Measurements from ENCODE around the gene TBXAS1. TPM values are rescaled to one million over a fixed set of nuclear protein-coding genes. Genes with fewer than 3 reads are reported as not detected.

The TBXAS1 gene
- total and polyA plus RNA-seq, 5 experiments from 2014 or later: 0.41 to 2.7 (median 1.1) TPM

DNA sequence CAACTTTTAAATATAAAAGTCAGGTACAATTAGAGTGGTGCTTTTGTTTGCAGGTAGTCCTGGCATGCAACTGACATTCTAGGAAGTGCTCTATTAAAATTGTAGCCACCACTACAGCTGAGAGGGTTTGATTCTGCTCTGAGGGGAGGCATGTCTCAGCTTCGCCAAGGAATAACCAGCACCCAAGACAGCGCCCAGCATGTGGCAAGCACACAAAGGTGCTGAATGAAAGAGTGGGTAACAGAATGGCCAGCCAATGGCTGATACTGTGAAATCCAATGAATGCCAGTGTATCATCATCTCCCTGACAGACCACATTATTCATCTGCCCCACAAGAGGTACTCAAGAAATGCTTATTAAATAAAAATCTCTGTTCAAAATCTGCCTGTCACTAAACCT lies 226.8 kb downstream of the TBXAS1 start:
- DNase-seq: no peak
- ATAC-seq: no peak
- H3K27me3 Mint-ChIP-seq: no peaks in the 10 kb centered on the region
- POLR2A ChIA-PET: no interaction called here
- peaks cover 24 to 82% (median 68%) of the 10 kb centered on the region in 4 donors for H3K4me1 Mint-ChIP-seq
- H3K4me3 Mint-ChIP-seq: no peak overlapping the region
- no peaks in the 10 kb centered on the region for H3K9me3 Mint-ChIP-seq
- H3K36me3 Mint-ChIP-seq: peaks cover 0 to 52% (median 24%) of the 10 kb centered on the region in 3 donors
- peak overlapping the region in 4 of 10 donors; percentile 3 to 65 (median 28) for H3K27ac Mint-ChIP-seq

DNA sequence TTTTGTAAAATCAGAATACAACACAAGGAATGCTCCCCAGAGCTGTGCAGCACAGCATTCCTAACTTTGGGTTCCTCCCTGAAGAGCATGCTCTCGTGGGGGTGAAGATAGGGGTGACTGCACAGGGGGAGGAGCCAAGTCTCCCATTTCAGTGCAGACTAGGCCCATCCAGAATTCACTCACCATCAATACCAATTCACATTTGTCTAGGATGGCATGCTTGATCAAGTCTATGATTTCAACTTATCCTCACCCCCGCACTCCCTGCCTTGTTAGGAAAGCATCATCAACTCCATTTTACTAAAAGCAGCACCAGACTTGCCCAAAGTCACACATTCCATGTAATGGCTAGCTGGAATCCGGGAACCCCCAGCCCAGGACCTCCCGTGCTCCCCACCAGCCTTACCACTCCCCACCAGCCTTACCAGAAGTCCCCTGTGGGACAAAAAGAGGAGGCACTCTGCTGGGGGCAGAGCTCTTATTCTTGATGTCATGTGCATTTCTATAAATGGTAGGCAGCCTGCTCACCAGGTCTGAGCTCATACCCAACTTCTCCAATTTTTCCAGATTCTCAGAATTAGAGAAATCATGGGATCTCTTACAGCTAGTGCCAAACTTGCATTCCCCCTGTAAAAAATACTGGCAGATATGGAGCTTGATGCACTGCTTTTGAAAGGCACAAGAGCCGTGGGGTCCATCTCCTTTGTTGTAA lies 227.5 kb downstream of the TBXAS1 start:
- peak overlapping the region in 3 of 10 donors; percentile 9 to 54 (median 40) for H3K27ac Mint-ChIP-seq
- H3K9me3 Mint-ChIP-seq: no peaks in the 10 kb centered on the region
- no peak overlapping the region for H3K4me3 Mint-ChIP-seq
- POLR2A ChIA-PET: no interaction called here
- peaks cover 32 to 89% (median 75%) of the 10 kb centered on the region in 4 donors for H3K4me1 Mint-ChIP-seq
- H3K27me3 Mint-ChIP-seq: no peaks in the 10 kb centered on the region
- DNase-seq (no peak), ATAC-seq (no peak)
- peaks cover 0 to 48% (median 21%) of the 10 kb centered on the region in 3 donors for H3K36me3 Mint-ChIP-seq

DNA sequence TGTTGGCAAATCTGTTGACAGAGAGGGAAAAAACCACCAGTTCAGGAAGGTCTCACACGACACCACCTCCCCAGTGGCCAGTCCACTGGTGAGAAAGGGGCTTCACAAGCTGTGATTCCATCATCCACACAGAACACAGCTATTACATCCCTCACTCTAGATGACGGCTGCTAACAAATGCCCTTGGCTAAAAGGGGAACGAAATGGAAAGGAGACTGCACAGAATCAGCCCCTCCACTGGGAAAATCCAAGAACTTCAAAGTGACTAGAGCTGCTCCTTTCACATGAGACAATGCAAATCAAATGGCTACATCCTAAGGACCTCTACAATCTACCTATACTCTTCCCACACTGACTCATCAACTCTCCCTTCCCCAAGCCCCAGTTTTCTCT lies 228.1 kb downstream of the TBXAS1 start:
- DNase-seq (no peak), ATAC-seq (no peak)
- Mint-ChIP-seq H3K27ac (peak overlapping the region in 3 of 10 donors; percentile 15 to 31 (median 22)), H3K4me1 (peaks cover 34 to 92% (median 79%) of the 10 kb centered on the region in 4 donors), H3K27me3 (no peaks in the 10 kb centered on the region), H3K36me3 (peaks cover 0 to 43% (median 18%) of the 10 kb centered on the region in 3 donors), H3K4me3 (no peak overlapping the region), H3K9me3 (no peaks in the 10 kb centered on the region)
- POLR2A ChIA-PET: no interaction called here

DNA sequence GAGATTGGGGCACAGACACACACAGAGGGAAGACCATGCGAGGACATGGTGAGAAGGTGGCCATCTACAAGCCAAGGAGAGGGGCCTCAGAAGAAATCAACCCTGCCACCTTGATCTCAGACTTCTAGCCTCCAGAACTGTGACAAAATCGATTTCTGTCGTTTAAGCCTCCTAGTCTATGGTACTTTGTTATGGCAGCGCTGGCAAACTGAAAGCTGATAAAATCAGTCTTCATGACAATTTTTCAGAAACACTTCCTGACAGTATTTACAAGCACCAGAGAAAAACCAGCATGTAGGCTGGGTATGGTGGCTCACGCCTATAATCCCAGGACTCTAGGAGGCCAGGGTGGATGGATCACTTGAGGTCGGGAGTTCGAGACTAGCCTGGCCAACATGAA lies 229.5 kb downstream of the TBXAS1 start:
- H3K9me3 Mint-ChIP-seq: no peaks in the 10 kb centered on the region
- peaks cover 35 to 86% (median 78%) of the 10 kb centered on the region in 4 donors for H3K4me1 Mint-ChIP-seq
- no peaks in the 10 kb centered on the region for H3K27me3 Mint-ChIP-seq
- DNase-seq (no peak), ATAC-seq (no peak)
- peaks cover 0 to 31% (median 15%) of the 10 kb centered on the region in 3 donors for H3K36me3 Mint-ChIP-seq
- peak overlapping the region in 8 of 10 donors; percentile 27 to 93 (median 50) for H3K4me3 Mint-ChIP-seq
- H3K27ac Mint-ChIP-seq: peak overlapping the region in 9 of 10 donors; percentile 39 to 88 (median 68)
- POLR2A ChIA-PET: no interaction called here

DNA sequence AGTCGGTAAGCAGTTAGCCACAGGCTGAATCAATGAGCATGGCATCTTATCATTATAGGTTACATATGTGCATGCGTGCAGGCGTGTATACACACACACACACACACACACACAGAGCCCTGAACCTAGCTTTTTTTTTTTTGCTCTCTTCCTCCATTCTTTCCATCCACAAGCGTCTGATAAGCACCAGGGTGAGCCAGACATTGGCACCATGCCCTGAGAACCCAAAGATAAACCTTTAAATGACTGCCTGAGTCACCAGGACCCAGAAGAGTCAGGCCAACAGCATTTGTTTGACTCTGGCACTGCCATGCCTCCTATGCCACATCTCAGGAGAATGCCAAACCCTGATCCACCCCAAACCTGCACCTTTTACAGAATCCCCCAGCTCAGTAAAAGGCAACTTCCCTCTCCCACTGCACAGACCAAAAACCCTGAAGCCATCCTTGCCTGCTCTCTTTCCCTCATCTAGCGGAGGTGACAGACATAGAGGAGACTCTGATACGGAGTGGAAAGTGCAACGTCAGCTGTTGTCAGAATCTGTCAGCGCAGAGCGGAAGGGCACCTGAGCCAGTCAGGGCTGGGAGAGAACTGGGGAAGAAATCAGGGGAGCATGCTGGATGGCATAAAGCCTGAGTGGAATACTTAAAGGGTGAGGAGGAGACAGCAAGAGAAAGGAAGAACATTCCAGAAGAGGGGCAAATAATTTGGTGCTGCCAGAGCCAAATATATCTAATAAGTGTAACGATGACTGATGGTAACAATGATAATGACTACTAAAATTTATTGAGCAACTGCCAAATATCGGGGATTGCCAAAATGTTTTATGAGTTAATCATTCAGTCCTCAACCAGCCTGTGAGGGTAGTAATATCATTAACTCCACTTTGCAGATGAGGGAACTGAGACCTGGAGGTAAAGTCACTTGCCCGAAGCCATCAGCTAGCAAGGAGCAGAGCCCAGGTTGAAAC lies 230.5 kb downstream of the TBXAS1 start:
- DNase-seq (no peak), ATAC-seq (no peak)
- no peaks in the 10 kb centered on the region for H3K27me3 Mint-ChIP-seq
- peaks cover 33 to 81% (median 70%) of the 10 kb centered on the region in 4 donors for H3K4me1 Mint-ChIP-seq
- H3K36me3 Mint-ChIP-seq: peaks cover 0 to 21% (median 10%) of the 10 kb centered on the region in 3 donors
- POLR2A ChIA-PET: interaction anchor here (1.0 kb wide), 1 partner anchor 245 kb away, joined by 3 read pairs; no protein-coding TSS in a partner anchor
- H3K4me3 Mint-ChIP-seq: peak overlapping the region; percentile 14 to 96 (median 92)
- H3K27ac Mint-ChIP-seq: peak overlapping the region; percentile 39 to 91 (median 81)
- no peaks in the 10 kb centered on the region for H3K9me3 Mint-ChIP-seq

DNA sequence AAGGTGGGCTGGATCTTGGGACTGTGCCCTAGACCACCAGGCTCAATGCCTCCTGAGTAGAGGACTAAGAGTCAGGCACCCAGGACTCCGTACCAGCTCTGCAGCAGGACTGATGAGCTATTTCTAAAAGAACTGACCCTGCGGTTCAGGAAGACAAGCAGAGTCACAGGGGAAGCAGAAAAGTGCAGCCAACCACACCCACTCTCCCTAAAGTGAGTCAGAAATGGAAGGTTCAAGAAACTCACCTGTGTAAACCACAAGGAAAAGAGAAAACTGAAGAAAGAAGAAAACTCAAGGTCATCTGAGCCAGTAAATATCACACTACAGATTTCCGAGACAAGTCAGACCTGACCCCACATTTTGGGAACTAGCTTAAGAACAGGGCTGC lies 231.2 kb downstream of the TBXAS1 start:
- H3K4me3 Mint-ChIP-seq: peak overlapping the region; percentile 88 to 97 (median 95)
- POLR2A ChIA-PET: interaction anchor here (1.0 kb wide), 1 partner anchor 245 kb away, joined by 3 read pairs; no protein-coding TSS in a partner anchor
- H3K36me3 Mint-ChIP-seq: peaks cover 0 to 16% (median 6%) of the 10 kb centered on the region in 3 donors
- no peak for DNase-seq
- H3K27me3 Mint-ChIP-seq: no peaks in the 10 kb centered on the region
- no peaks in the 10 kb centered on the region for H3K9me3 Mint-ChIP-seq
- peak overlapping the region in 9 of 10 donors; percentile 22 to 97 (median 88) for H3K27ac Mint-ChIP-seq
- peaks cover 33 to 75% (median 64%) of the 10 kb centered on the region in 4 donors for H3K4me1 Mint-ChIP-seq
- no peak for ATAC-seq

DNA sequence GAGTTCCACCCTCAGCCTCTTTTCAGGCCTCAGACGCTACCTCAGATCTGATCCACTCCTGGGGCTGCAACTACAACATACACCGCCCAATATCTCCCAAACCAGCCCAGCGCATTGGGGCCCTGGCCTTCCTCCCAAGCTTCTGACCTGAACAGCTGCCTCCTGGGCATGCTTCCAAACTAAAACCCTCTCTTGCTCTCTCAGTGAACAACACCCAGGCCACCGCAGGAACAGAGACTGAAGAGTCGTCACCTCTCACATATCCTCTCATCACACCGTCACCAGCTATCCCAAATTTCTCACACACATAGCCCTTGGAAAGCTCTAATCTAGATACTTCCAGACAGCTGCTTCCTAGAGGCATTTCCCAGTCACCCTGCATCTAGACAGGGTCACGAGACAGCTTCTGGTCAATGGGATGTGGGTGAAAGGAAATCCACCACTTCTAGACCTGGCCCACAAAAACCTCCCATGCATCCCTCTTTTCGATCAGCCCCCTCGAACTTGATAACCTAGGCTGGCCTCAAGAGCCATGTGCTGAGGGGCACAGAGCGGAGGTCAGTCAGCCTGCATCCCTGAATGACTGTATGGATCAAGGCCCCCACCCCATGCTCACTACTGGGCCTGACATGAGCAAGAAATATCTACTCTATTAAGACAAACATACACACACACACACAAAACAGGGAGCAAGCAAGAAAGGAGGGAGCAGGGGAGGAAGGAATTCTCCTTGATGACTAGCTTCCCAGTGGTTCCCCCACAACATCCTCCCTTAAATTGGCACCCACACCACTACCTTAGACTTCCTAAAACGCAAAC lies 231.9 kb downstream of the TBXAS1 start:
- ATAC-seq (no peak), DNase-seq (no peak)
- Mint-ChIP-seq H3K9me3 (peaks cover 0 to 6% (median under 1%) of the 10 kb centered on the region in 9 donors), H3K27ac (peak overlapping the region; percentile 39 to 97 (median 92)), H3K4me3 (peak overlapping the region; percentile 88 to 97 (median 95)), H3K36me3 (peaks cover 1 to 12% (median 8%) of the 10 kb centered on the region in 3 donors), H3K4me1 (peaks cover 31 to 68% (median 60%) of the 10 kb centered on the region in 4 donors), H3K27me3 (no peaks in the 10 kb centered on the region)
- POLR2A ChIA-PET: interaction anchor here (0.7 kb wide), 2 partner anchors 38 to 1677 kb away, joined by 3 to 5 read pairs; partner anchors contain the start of gene SSBP1

DNA sequence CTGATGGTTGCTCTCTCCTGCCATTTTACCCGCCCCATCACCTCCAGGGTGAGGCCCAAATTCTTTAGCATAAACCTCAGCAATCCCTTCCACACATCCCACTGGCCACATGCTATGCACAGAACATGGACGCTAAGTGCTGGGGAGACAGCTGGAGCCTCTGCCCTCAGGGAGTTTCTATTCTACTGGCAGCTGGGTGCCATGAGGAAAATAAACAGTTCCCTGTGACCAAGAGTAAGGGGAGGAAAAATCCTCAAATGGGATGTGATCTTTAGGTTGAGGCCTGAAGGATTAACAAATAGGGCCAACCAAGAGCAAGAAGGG lies 232.5 kb downstream of the TBXAS1 start:
- Mint-ChIP-seq H3K36me3 (peaks cover 6 to 10% (median 7%) of the 10 kb centered on the region in 3 donors), H3K27ac (peak overlapping the region; percentile 39 to 97 (median 94)), H3K4me1 (peaks cover 30 to 62% (median 56%) of the 10 kb centered on the region in 4 donors), H3K9me3 (peaks cover under 1 to 11% (median 6%) of the 10 kb centered on the region in 9 donors), H3K27me3 (no peaks in the 10 kb centered on the region), H3K4me3 (peak overlapping the region; percentile 88 to 97 (median 95))
- POLR2A ChIA-PET: interaction anchor here (0.7 to 2.1 kb wide), 4 partner anchors 38 to 1676 kb away, joined by 3 to 18 read pairs (median 4); partner anchors contain the start of genes KDM7A and SSBP1
- no peak for DNase-seq
- ATAC-seq: no peak

DNA sequence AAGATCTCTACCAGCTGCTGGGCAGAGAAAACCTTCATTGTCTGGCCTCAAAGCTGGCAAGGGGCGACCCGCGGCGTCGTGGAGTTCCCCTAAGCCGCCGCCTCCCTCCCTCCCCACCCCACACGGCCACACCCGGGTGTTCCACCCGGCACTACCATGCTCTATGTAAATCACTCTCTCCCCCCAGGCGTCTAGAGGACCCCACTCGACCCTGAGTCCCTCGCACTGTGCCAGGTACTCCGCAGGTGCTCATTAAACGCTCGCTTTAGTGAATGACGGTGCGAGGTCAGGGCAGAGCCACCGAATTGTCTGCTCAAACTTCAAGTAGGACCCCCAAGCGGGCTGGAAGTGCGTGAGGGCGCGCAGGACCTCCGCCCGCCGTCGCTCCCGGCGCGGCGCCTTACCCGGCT lies 233.1 kb downstream of the TBXAS1 start:
- Mint-ChIP-seq H3K27me3 (no peaks in the 10 kb centered on the region), H3K9me3 (peaks cover 5 to 17% (median 12%) of the 10 kb centered on the region in 9 donors), H3K36me3 (peaks cover 4 to 13% (median 11%) of the 10 kb centered on the region in 3 donors), H3K4me3 (peak overlapping the region; percentile 88 to 97 (median 95)), H3K27ac (peak overlapping the region; percentile 39 to 97 (median 96)), H3K4me1 (peaks cover 28 to 56% (median 51%) of the 10 kb centered on the region in 4 donors)
- POLR2A ChIA-PET: interaction anchor here (0.7 to 2.1 kb wide), 6 partner anchors 11 to 702 kb away, joined by 3 to 18 read pairs (median 4); partner anchors contain the start of genes KDM7A and LUC7L2
- ATAC-seq: peak; percentile 66 to 70
- peak in 8 of 10 donors; percentile 26 to 75 (median 54) for DNase-seq

DNA sequence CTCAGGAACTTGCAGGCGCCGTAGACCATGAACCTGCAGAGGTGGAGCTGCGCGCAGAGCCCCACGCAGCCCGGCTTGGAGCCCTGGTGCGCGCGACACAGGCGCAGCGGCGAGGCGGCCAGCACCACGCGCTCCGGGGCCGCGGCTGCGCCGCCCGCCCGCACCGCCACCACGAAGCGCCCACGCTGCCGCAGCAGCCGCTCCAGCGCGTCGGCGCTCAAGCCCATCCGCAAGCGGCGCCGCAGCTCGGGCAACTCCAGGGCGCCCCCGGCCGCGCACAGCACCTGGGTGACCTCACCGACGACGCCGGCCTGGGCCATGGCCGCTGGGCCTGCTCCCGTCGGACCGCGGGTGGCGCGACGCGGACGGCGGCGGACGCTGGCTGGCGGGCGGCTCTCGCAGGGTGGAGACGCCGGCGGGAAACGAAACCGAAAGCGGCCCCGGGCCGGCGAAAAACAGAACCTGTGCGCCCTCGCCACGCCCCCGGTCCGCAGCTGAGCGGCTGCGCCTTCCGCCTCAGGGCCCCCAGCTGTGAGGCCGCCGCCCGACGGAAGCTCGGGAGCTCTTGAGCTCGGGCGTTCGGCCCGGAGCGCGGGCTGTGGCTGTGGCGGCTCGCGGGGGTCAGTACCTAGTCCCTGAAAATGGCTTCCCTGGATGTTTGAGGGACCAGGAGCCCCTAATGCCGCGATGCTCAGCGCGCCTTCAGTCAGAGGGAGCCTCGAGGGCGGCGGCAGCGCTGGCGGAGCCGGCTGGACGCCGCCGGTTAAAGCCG lies 233.7 kb downstream of the TBXAS1 start, which contains the start of gene PARP12:
Gene PARP12, minus strand, starts transcription at position 424 of the 772 bp plus-strand sequence. Its CDS starts 104 bp downstream, at position 320.
- peak; percentile 76 to 80 for ATAC-seq
- H3K27ac Mint-ChIP-seq: peak within 1 kb of the TSS; percentile 80 to 97 (median 96)
- peak within 1 kb of the TSS; percentile 88 to 97 (median 95) for H3K4me3 Mint-ChIP-seq
- POLR2A ChIA-PET: interaction anchor here (0.7 to 2.1 kb wide), 7 partner anchors 12 to 703 kb away, joined by 3 to 18 read pairs (median 3); partner anchors contain the start of genes KDM7A and LUC7L2
- H3K4me1 Mint-ChIP-seq: peaks cover 26 to 51% (median 47%) of the 10 kb centered on the region in 4 donors
- DNase-seq: peak; percentile 73 to 92 (median 84)
- H3K36me3 Mint-ChIP-seq: peaks cover 0 to 16% (median 12%) of the 10 kb centered on the region in 3 donors
- H3K27me3 Mint-ChIP-seq: no peaks in the 10 kb centered on the region
- H3K9me3 Mint-ChIP-seq: peaks cover 8 to 23% (median 15%) of the 10 kb centered on the region in 9 donors

DNA sequence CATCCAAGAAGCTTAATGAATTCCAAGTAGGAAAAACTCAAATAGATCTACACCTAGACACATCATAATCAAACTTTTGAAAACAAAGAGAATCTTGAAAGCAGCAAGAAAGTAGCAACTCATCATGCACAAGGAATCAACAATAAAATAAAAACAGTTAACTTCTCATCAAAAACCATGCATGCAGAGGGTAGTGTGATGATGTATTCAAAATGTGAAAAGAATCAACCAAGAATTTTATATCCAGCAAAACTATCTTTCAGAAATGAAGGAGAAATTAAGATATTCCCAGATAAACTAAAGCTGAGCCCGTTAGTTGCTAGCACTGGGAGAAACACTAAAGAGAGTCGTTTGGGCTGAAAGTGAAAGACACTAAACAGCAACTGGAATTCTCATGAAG lies 238.0 kb downstream of the TBXAS1 start:
- Mint-ChIP-seq H3K27ac (no peak overlapping the region), H3K4me1 (peaks cover 9 to 21% (median 20%) of the 10 kb centered on the region in 4 donors), H3K36me3 (peaks cover 0 to 16% (median 15%) of the 10 kb centered on the region in 3 donors), H3K27me3 (no peaks in the 10 kb centered on the region), H3K9me3 (peaks cover 8 to 30% (median 15%) of the 10 kb centered on the region in 9 donors), H3K4me3 (no peak overlapping the region)
- DNase-seq (no peak), ATAC-seq (no peak)
- POLR2A ChIA-PET: no interaction called here
